ENCODE measurements around the gene ZNF644. TPM values are rescaled to one million over a fixed set of nuclear protein-coding genes. Genes with fewer than 3 reads are reported as not detected.

ZNF644 gene
- polyA plus RNA-seq, 1 of the 3 experiments (the other 2 are of a cell fraction), result 5.6 TPM

- Histone ChIP-seq H3K4me1 (ENCODE audit: control insufficient read depth in 1 of 2, insufficient read depth in 2 of 2, low read depth in 1 of 2, low read length in 1 of 2) (no peaks in the 10 kb centered on the region; a peak in 1 of 4 replicates), H2AFZ (ENCODE audit: low read depth) (no peak overlapping the region), H3K4me3 (ENCODE audit: low read depth in 2 of 2, low read length in 1 of 2) (no peak overlapping the region), H3K27me3 (ENCODE audit: insufficient read depth) (no peaks in the 10 kb centered on the region), H3F3A (replicated peaks; ENCODE audit: insufficient read depth) (peaks cover 21% of the 10 kb centered on the region), H4K20me1 (ENCODE audit: insufficient read depth) (peaks cover 66% of the 10 kb centered on the region), H3K9me3 (no peaks in the 10 kb centered on the region), H3K9ac (no peak overlapping the region), H3K79me2 (ENCODE audit: insufficient read depth) (peaks cover 70% of the 10 kb centered on the region), H3K27ac (ENCODE audit: low read depth in 2 of 2, low read length in 1 of 2) (no peak overlapping the region), H3K36me3 (replicated peaks in 1 of 2; ENCODE audit: control insufficient read depth in 1 of 2, insufficient read depth in 2 of 2, low read length in 1 of 2) (peaks cover 4 to 6% of the 10 kb centered on the region in 2 experiments), H3K9me2 (no peaks in the 10 kb centered on the region), H3K4me2 (no peak overlapping the region)
- DNase-seq, result no peak
- POLR2A ChIA-PET, result no interaction called here
- WGBS (ENCODE audit: low lambda C conversion rate), result 98% methylated on average over 2 of the region's 2 CpGs
- CTCF ChIA-PET, result interaction anchor here (0.8 to 2.9 kb wide), 4 partner anchors 11 to 384 kb away, joined by 3 to 32 read pairs (median 4); no protein-coding TSS in a partner anchor
- TF ChIP-seq JUND (IDR thresholded peaks at IDR 0.05), result no peak
- TF ChIP-seq RAD21 (IDR thresholded peaks at IDR 0.05; ENCODE audit: low read length), result no peak
- TF ChIP-seq, protein P1, sequence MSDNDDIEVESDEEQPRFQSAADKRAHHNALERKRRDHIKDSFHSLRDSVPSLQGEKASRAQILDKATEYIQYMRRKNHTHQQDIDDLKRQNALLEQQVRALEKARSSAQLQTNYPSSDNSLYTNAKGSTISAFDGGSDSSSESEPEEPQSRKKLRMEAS (IDR thresholded peaks at IDR 0.05; ENCODE audit: low read depth), result no peak
- TF ChIP-seq GABPA (IDR thresholded peaks at IDR 0.05; ENCODE audit: low read depth), result no peak
- no peak for TF ChIP-seq EP300 (IDR thresholded peaks at IDR 0.05; ENCODE audit: borderline replicate concordance in 1 of 2, low read depth in 1 of 2, low read length in 1 of 2)
- TF ChIP-seq SIN3A (IDR thresholded peaks at IDR 0.05; ENCODE audit: borderline replicate concordance, low read depth, low read length), result no peak
- TF ChIP-seq NRF1 (IDR thresholded peaks at IDR 0.05; ENCODE audit: low read depth, low read length), result no peak
- no peak for TF ChIP-seq IRF3 (IDR thresholded peaks at IDR 0.05; ENCODE audit: low read depth, low read length)
- no peak for TF ChIP-seq PBX3 (IDR thresholded peaks at IDR 0.05)
These were observed 58.6 kb downstream of the ZNF644 start for GRCh38 chr1:90963236-90963635.

- Histone ChIP-seq H3K9me3 (no peaks in the 10 kb centered on the region), H3K9ac (no peak overlapping the region), H3K27ac (ENCODE audit: low read depth in 2 of 2, low read length in 1 of 2) (no peak overlapping the region), H2AFZ (ENCODE audit: low read depth) (no peak overlapping the region), H3K4me2 (no peak overlapping the region), H3K9me2 (no peaks in the 10 kb centered on the region), H3K36me3 (replicated peaks in 1 of 2; ENCODE audit: control insufficient read depth in 1 of 2, insufficient read depth in 2 of 2, low read length in 1 of 2) (peaks cover 4 to 17% of the 10 kb centered on the region in 2 experiments), H3K27me3 (ENCODE audit: insufficient read depth) (no peaks in the 10 kb centered on the region), H3K4me1 (ENCODE audit: control insufficient read depth in 1 of 2, insufficient read depth in 2 of 2, low read depth in 1 of 2, low read length in 1 of 2) (no peaks in the 10 kb centered on the region; a peak in 2 of 4 replicates), H3K79me2 (ENCODE audit: insufficient read depth) (peaks cover 89% of the 10 kb centered on the region), H3K4me3 (ENCODE audit: low read depth in 2 of 2, low read length in 1 of 2) (no peak overlapping the region), H4K20me1 (ENCODE audit: insufficient read depth) (peaks cover 61% of the 10 kb centered on the region), H3F3A (replicated peaks; ENCODE audit: insufficient read depth) (peaks cover 11% of the 10 kb centered on the region)
- no peak for DNase-seq
- TF ChIP-seq TCF12 (IDR thresholded peaks at IDR 0.05), result 0 out of 2 replicates have a peak, but pooled peaks have one; percentile 14
- TF ChIP-seq JUND (IDR thresholded peaks at IDR 0.05), result peak; percentile 20; the same call in 1 of the 2 replicates
- TF ChIP-seq FOSL2 (IDR thresholded peaks at IDR 0.05; ENCODE audit: borderline replicate concordance, low read depth), result peak; percentile 30; the same call in 1 of the 2 replicates
- no peak for TF ChIP-seq RCOR1 (IDR thresholded peaks at IDR 0.05; ENCODE audit: low read length)
- TF ChIP-seq YY1 (IDR thresholded peaks at IDR 0.05; ENCODE audit: low read depth), result no peak
- peak; percentile 58 for TF ChIP-seq PBX3 (IDR thresholded peaks at IDR 0.05)
- no peak for TF ChIP-seq USF2 (IDR thresholded peaks at IDR 0.05; ENCODE audit: borderline replicate concordance, low read depth, low read length)
- TF ChIP-seq GABPA (IDR thresholded peaks at IDR 0.05; ENCODE audit: low read depth), result no peak
- POLR2A ChIA-PET, result no interaction called here
- 87% methylated on average over 5 of the region's 5 CpGs for WGBS (ENCODE audit: low lambda C conversion rate)
- CTCF ChIA-PET, result interaction anchor here (2.5 kb wide), 1 partner anchor 238 kb away, joined by 7 read pairs; no protein-coding TSS in a partner anchor
These were observed 62.3 kb downstream of the ZNF644 start for GRCh38 chr1:90959352-90960206.
